ENCODE results near the gene ZNRF1. TPM values are rescaled to one million over a fixed set of nuclear protein-coding genes. Genes with fewer than 3 reads are reported as not detected.

The ZNRF1 gene
- total RNA-seq, 2 donors from 2014 or later = 44.9 to 46.1 TPM

GRCh38 chr16:75029854-75030253, 31.0 kb downstream of the ZNRF1 start:
- no peak overlapping the region for H3K4me3 Mint-ChIP-seq
- no peak for DNase-seq
- peaks cover 10% of the 10 kb centered on the region for H3K36me3 Mint-ChIP-seq (ENCODE audit: low read depth)
- Histone ChIP-seq H3K27me3 (ENCODE audit: control insufficient read depth, insufficient read depth, low read length, poor library complexity, severe bottlenecking) (no peaks in the 10 kb centered on the region), H3K9me3 (ENCODE audit: control insufficient read depth, low read length) (peaks cover 12% of the 10 kb centered on the region), H3K27ac (ENCODE audit: low read depth, low read length) (no peak overlapping the region), H3K36me3 (ENCODE audit: control insufficient read depth, insufficient read depth, low read length) (no peaks in the 10 kb centered on the region), H3K4me1 (ENCODE audit: control insufficient read depth, insufficient read depth, low read length) (no peaks in the 10 kb centered on the region), H3K4me3 (ENCODE audit: low read length) (no peak overlapping the region), H3K9ac (ENCODE audit: extremely low read depth, low read length, poor library complexity, severe bottlenecking) (no peak overlapping the region)
- H3K4me1 Mint-ChIP-seq = no peaks in the 10 kb centered on the region
- H3K27me3 Mint-ChIP-seq (ENCODE audit: insufficient read depth) = no peaks in the 10 kb centered on the region
- TF ChIP-seq, protein P1, sequence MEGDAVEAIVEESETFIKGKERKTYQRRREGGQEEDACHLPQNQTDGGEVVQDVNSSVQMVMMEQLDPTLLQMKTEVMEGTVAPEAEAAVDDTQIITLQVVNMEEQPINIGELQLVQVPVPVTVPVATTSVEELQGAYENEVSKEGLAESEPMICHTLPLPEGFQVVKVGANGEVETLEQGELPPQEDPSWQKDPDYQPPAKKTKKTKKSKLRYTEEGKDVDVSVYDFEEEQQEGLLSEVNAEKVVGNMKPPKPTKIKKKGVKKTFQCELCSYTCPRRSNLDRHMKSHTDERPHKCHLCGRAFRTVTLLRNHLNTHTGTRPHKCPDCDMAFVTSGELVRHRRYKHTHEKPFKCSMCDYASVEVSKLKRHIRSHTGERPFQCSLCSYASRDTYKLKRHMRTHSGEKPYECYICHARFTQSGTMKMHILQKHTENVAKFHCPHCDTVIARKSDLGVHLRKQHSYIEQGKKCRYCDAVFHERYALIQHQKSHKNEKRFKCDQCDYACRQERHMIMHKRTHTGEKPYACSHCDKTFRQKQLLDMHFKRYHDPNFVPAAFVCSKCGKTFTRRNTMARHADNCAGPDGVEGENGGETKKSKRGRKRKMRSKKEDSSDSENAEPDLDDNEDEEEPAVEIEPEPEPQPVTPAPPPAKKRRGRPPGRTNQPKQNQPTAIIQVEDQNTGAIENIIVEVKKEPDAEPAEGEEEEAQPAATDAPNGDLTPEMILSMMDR (conservative IDR thresholded peaks at IDR 0.05) = no peak
- no peak overlapping the region for H3K27ac Mint-ChIP-seq
- no peaks in the 10 kb centered on the region for H3K9me3 Mint-ChIP-seq

- Histone ChIP-seq H3K27me3 (ENCODE audit: control insufficient read depth, insufficient read depth, low read length, poor library complexity, severe bottlenecking) (no peaks in the 10 kb centered on the region), H3K4me3 (ENCODE audit: low read length) (no peak overlapping the region), H3K4me1 (ENCODE audit: control insufficient read depth, insufficient read depth, low read length) (no peaks in the 10 kb centered on the region), H3K36me3 (ENCODE audit: control insufficient read depth, insufficient read depth, low read length) (no peaks in the 10 kb centered on the region), H3K9me3 (ENCODE audit: control insufficient read depth, low read length) (peaks cover 23% of the 10 kb centered on the region), H3K9ac (ENCODE audit: extremely low read depth, low read length, poor library complexity, severe bottlenecking) (no peak overlapping the region), H3K27ac (ENCODE audit: low read depth, low read length) (no peak overlapping the region)
- DNase-seq = no peak
- Mint-ChIP-seq H3K27me3 (ENCODE audit: insufficient read depth) (no peaks in the 10 kb centered on the region), H3K4me3 (no peak overlapping the region), H3K27ac (no peak overlapping the region), H3K36me3 (ENCODE audit: low read depth) (peaks cover 25% of the 10 kb centered on the region), H3K9me3 (peaks cover 5% of the 10 kb centered on the region), H3K4me1 (no peaks in the 10 kb centered on the region)
- TF ChIP-seq, protein P1 (conservative IDR thresholded peaks at IDR 0.05) = no peak
Measured at GRCh38 chr16:75032655-75033054, 33.8 kb downstream of the ZNRF1 start.

DNA sequence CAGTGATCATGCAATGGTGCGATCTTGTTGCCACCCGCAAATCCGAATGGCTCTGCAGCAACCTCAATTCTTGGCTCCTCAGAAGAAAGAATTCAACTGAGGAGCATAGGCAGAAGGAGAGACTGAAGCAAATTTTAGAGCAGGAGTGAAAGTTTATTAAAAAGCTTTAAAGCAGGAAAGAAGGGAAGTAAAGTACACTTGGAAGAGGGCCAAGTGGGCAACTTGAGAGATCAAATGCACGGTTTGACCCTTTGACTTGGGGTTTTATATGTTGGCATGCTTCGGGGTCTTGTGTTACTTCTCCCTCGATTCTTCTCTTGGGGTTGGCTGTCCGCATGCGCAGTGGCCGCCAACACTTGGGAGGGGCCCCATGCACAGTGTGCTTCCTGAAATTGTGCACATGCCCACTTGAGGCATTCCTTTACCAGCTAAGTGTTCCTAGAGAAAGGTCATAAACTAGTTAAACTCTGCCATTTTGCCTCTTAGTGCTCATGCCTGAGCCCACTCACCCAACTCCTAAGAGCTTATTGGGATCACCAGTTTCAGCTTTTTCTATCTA, 36.7 kb downstream of the ZNRF1 start:
- Mint-ChIP-seq H3K36me3 (ENCODE audit: low read depth) (peaks cover 24% of the 10 kb centered on the region), H3K27ac (no peak overlapping the region), H3K27me3 (ENCODE audit: insufficient read depth) (no peaks in the 10 kb centered on the region), H3K9me3 (peaks cover 12% of the 10 kb centered on the region), H3K4me1 (no peaks in the 10 kb centered on the region), H3K4me3 (no peak overlapping the region)
- no peaks in the 10 kb centered on the region for H3K27me3 ChIP-seq (ENCODE audit: control insufficient read depth, insufficient read depth, low read length, poor library complexity, severe bottlenecking)
- peaks cover 7% of the 10 kb centered on the region for H3K36me3 ChIP-seq (ENCODE audit: control insufficient read depth, insufficient read depth, low read length)
- WGBS, 2 experiments (ENCODE audit: insufficient coverage in 1 of 2, insufficient read length in 1 of 2) = 96 to 98% methylated on average over 9 of the region's 9 CpGs
- TF ChIP-seq, protein P1 (conservative IDR thresholded peaks at IDR 0.05) = no peak
- DNase-seq = no peak
- H3K27ac ChIP-seq (ENCODE audit: low read depth, low read length) = no peak overlapping the region
- H3K9ac ChIP-seq (ENCODE audit: extremely low read depth, low read length, poor library complexity, severe bottlenecking) = no peak overlapping the region
- no peaks in the 10 kb centered on the region for H3K4me1 ChIP-seq (ENCODE audit: control insufficient read depth, insufficient read depth, low read length)
- H3K9me3 ChIP-seq (ENCODE audit: control insufficient read depth, low read length) = peaks cover 25% of the 10 kb centered on the region
- H3K4me3 ChIP-seq (ENCODE audit: low read length) = no peak overlapping the region

Measured in endodermal cell (in vitro differentiated cells).